HG03342 (cell line): ENCODE data around the gene ARHGEF10L.

Experiments
- ATAC-seq: cut with Tn5 transposase; IDR thresholded peaks from one replicate; pipeline ENCODE4 v1.9.1; 2021; ENCODE audit warnings: mild to moderate bottlenecking, moderate library complexity; ENCODE audit not compliant: unreplicated experiment

ARHGEF10L gene

DNA sequence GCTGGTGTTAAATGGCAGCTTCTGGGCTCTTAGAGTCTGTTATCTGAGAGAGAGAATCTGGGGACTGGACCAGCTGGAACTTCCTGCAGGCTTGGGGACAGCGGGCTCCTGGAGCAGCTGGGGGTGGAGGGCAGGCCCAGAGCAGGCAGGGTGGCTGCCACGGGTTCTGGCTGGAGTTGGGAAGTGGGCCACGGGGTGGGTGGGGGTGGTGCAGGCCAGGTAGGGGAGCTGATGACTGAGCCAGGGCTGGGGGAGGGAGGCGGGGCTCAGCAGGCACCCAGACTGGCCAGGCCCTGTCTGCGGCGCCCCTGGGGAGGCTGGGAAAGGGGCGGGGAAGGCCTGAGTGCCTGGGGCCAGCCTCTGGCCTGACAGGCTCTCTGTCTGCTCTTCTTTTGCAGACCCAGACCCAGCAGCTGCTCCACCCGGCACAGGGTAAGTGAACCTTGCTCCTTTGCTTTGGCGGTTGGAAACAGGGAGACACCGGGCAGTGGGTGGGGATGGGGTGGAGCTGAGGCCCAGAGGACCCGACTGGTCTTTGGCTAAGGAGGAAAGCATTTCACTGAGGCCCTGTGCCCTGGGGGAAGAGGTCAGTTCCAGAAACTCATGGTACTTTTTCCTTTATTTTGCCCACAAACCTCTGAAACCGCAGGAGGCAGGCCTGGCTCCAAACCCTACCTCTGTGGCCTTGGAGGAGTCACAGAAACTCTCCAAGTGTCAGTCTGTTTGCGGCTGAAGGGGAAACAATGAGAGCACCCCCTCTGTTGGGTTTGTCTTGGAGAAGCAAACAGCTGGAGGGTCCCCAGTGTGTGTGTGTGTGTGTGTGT is 48.8 kb downstream of the ARHGEF10L start:
- ATAC-seq = no peak

DNA sequence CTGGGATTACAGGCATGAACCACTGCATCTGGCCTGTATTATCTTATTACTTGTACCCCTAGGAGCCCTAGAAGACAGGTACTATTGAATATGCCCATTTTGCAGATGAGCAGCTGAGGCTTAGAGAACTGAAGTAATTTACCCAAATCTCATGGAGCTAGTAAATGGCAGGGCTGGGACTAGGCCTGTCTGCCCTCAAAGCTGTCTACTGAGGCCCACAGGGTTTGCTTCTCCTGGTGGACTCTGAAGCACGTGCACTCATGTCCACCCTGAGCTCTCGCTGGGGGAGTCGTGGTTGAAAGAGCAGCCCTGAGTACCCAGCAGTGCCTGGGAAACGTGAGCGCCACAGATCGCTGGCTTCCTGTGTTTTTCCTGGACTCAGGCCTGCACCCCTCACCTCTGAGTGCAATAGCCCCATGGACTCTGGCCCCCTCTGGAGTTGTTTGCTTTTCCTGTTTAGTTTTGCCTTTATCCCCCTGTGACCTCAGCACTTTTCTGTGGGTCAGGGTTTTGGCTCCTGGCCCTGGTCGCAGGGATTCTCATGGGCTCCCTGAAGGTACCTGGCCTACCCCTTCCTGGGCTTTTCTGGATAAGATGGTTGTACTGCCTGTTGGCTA is 52.4 kb downstream of the ARHGEF10L start:
- ATAC-seq = no peak

DNA sequence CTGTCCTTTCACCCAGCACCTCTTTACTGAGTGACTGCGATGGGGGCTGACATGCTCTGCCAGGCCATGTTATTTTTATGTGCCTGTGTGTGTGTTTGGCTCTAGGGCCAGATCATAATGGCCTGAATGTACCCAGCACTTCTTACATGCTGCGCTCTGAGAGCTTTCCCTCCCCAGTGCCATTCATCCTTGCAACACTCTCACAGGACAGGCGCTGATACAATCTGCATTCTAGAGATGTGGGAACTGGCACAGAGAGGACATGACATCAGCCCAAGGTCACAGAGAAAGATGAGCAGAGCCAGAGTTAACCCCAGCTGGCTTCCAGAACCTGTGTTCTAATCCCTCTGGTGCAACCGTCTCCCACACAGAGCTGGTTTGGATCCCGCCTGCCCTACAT is 54.5 kb downstream of the ARHGEF10L start:
- no peak for ATAC-seq

DNA sequence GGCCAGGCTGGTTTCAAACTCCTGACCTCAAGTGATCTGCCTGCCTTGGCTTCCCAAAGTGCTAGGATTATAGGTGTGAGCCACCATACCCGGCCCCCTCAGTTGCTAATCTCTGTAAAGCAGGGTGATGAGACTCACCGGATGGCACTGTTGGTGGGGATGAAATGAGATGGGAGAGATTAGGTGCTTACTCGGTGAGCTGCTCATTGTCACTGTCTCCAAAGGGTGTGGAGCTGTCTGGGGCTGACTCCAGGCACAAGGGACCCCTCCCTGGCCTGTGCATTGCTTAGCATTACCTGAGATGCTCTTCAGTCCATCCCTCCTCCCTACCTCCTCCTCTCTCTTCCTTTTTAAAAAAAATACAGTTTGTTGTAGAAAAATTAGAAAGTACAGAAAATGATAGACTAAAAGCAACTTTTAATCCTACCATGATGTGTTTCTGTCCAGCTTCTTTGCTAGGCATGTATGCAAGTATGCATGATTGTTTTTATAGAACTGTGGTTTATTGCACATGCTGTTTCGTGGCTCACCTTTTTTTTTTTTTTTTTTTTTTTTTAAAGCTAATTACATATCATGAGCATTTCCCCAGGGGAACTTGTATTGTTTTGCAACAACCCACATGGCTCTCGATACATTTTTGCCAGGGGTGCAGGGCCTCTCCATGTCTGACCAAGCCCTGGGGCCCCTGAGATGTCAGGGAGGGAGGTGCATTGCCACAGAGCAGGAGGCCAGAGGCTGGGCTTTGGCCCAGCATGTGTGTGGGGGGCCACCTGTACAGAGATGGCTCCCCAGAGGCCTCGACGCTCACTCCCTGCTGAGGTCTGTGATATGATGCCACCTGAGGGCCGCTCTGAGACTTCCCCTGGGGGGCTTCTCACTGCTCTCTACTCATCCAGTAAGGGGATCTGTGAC is 55.4 kb downstream of the ARHGEF10L start:
- ATAC-seq = no peak

DNA sequence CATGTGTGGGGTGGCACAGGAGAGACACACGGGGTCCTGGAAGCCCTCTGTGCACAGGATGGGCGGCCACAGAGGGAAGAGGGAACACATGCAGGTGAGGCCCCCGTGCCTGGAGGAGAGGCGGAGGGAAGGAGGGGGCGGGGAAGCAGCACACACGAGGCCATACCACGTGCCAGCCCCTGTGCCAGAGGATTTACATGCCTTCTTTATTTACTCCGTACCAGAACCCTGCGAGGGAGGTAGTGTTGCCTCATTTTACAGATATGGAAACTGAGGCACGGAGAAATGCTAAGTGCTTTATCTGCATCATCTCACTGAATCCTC is 56.1 kb downstream of the ARHGEF10L start:
- no peak for ATAC-seq

DNA sequence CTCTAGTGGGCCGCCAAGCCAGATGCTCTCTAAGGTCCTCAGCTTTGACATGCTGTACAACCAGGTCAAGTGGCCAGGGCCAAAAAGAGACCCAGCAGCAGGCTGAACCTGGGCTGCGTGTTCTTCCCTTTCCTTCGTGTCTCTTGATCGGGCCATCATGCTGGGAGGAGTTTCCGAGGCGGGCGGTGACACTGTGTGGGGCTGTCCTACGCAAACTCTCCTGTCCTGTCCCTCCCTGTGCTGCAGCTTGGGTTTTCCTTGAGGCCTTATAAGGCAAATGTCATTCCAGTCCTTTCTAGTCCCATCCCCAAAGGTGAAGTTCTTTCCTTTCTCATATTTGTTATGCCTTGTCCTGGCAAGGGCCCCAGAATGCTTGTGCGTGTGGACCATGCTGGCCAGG is 56.7 kb downstream of the ARHGEF10L start:
- no peak for ATAC-seq

DNA sequence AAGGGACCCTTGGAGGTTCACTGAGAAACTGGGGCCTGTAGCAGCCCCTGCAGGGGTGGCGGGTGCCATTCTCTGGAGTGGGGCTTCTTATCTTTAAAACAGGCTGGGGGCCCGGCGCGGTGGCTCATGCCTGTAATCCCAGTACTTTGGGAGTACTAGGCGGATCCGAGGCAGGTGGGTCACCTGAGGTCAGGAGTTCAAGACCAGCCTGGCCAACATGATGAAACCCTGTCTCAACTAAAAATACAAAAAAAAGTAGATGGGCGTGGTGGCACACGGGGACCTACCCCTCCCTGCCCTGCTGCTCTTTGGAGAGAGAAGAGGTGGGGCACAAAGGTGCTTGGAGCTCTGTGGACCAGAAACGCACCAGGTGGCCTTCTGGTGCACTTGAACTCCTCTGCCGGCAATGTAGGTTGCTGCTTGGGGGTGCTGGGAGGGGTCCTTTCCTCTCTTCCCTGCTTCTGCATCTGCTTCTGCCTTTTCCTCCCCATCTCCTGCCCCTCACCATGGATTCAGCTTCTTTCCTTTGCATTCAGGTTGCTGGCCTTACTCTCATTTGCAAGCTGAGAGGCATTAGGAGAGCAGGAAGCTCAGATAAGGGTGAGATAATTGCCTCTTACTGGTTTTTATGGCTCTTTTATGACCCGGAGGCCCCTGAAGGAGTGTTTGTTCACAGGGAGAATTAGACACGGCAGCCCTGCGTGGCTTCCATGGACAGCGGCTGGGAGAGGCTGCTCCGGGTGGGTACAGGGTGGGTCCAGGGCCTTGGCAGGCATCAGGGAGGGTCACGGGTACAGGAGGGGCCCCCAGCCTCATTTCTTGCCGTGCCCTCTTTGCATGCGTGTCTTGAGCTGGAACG is 57.4 kb downstream of the ARHGEF10L start:
- no peak for ATAC-seq

DNA sequence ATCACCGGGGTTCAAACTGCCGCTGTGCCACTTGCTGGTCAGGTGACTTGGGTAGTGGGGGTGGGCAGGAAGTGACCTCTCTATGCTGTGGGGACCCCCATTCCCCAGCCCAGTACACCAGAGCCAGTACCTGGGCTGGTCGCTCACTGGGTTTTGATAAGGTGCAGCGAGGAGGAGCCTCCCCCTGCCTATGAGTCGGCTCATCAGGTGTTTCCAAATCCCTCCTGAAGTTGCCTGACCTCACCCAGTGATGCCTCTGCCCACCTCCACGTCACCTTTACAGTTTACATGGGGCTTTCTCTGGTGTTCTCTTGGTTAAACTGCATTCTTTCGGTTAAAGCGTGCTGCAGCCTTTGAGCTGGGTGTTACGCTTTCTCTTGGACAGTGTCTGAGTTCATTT is 58.2 kb downstream of the ARHGEF10L start:
- no peak for ATAC-seq

DNA sequence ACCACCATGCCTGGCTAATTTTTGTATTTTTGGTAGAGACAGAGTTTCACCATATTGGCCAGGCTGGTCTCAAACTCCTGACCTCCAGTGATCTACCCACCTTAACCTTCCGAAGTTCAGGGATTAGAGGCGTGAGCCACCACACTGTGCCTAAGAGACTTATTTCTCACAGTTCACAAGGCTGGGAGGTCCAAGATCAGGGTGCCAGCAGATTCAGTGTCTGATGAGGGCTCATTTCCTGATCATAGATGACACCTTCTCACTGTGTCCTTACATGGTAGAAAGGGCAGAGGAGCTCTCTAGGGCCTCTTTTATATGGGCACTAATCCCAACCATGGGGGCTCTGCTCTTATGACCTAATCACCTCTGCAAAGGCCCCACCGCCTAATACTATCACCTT is 58.8 kb downstream of the ARHGEF10L start:
- ATAC-seq = no peak

DNA sequence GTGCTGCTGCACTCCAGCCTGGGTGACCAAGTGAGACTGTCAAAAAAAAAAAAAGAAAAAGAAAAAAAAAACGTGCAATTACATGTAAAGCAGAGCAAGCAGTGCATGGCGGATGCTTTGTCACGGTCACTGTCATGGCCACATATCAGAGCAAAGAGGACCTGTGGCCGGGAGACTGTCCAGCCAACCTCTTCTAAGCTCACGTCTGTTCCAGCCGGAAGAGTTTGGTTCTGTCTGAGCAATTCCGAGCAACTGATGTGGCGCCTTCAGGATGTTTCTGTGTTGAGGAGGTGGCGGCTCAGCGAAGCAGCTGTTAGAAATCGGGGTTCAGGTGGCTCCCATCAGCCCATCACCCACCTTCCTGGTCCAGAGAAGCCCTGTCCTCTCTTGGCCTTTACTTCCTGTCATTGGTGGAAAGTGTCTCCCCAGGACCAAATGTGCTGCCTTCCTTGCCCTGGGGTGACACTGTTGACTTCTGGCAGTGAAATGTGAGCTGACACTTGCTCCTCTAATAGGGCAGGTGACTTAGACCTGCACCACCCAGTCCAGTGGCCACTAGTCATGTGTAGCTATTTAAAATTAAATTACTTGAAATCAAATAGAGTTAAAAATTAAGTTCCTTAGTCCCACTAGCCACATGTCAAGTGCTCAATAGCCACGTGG is 59.9 kb downstream of the ARHGEF10L start:
- no peak for ATAC-seq

DNA sequence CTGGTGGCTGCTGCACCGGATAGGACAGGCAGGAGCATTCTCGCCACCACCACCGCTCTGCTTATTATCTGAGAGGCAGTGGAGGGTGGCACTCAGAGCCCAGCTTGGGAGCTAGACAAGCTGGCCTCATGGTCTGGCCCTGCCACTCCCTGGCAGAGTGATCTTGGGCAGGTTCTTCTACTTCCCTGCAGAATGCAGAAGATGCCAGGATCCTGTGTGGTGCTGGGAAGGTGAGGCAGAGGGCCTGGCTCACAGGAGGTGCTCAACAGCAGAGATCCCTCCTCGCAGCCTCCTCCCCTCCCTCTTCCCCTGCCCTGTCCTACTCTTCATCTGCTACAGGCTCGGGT is 60.4 kb downstream of the ARHGEF10L start:
- no peak for ATAC-seq

DNA sequence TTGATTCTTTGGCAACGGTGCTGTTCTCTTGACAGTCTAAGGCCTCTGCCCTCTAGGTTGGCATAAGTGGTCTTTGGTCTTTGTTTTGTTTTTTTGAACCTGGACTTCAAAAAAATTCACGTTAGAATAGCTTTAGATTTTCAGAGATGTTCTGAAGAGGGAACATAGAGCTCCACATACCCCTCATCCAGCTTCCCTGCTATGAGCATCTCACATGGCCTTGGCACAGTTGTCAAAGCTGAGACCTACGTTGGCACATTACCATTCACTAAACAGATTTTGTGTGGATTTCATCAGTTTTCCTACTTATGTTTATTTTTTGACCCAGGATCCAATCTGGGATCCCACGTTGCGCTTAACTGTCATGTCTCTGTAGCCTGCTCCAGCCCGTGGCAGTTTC is 60.8 kb downstream of the ARHGEF10L start:
- no peak for ATAC-seq

DNA sequence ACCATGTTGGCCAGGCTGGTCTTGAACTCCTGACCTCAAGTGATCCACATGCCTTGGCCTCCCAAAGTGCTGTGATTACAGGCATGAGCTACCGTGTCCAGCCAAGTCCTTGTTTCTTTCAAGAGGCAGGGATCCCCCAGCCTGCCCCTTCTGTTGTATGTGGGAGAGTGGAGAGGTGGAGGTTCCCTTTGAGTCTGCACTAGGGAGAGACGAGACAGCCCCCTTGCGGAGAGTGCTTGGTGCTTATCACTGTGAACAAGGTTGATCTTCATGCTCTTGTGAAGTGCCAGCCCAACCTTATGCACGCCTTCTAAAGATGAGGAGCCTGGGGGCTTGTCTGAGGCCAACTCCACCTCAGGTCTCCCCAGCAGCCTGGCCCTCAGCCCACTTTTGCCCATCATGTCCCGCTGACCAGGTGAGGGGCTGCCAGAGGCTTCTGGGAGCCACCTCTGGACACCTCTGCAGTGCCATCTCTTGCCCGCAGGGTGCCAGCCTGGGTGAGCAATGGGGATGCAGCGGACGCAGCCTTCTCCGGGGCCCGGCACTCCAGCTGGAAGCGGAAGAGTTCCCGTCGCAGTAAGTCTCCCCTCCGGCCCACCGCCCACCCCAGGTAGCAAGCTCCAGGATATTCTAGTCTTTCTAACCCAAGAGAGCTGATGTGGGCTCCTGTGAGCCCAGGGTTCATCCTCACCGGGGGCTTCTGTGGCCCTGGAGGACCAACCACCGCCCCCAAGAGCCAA is 62.3 kb downstream of the ARHGEF10L start:
- ATAC-seq = no peak

DNA sequence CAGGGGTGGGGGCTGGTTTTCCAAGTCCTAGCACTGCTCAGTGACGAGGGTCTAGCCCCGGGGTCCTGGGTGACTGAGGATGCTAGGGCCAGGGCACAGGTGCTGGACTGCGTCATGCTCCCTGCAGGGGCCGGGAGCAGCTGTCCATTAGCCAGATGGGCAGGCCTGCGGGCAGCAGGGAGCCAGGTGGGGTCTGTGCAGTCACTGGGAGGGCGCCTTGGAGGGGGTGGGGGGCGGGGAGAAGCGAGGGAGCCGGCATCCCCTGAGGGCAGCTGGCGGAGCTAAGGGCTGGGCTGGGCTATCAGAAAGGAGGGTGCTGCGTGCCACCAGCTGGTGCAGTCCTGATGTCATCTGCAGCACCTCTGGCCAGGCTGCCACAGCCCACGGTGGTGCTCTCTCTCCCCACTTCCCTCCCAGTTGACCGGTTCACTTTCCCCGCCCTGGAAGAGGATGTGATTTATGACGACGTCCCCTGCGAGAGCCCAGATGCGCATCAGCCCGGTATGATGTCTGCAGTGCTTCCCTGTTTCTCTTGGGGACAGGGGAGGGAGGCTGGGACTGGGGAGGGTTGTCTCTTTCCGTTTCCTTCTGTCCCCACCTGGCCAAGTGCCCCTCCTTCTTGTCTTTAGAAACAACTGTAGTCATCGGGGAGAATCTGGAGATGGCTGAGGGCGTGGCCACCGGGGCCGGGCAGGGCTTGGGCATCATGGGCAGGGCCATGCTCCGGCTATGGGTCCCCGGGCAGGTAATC is 63.8 kb downstream of the ARHGEF10L start:
- ATAC-seq = no peak

DNA sequence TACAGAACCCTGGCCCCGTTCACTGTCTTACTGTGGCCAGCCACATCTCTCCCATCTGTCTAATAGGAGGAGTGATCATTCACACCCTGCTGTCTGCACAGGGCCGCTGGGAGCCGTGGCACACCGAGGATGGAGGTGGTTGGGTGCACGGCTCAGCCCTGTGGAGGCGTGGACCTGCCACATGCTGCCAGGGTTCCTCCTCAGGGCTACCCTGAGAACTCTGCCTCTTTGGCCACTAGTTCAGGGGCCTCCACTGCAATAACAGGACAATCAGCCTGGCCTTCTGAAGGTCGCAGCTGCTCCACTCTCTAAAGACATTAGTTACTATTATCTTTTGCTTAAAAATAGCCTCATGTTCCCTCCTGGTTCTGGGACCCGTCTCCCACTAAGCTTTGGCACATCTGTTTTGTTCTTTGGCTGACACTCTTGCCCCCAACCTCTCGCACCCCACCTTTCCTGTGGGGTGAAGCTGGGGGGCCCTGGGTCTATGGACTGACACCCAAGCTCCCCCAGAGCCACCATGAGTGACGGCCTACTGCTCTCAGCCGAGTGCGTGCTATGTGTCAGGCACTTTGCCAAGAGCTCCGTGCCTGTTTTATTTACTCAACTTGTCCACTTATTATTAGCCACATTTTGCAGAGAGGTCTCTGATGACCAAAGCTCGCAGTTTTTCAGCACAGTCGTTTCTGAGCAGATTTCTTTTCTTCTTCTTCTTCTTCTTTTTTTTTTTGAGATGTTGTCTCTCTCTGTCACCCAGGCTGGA is 66.3 kb downstream of the ARHGEF10L start:
- ATAC-seq = no peak

DNA sequence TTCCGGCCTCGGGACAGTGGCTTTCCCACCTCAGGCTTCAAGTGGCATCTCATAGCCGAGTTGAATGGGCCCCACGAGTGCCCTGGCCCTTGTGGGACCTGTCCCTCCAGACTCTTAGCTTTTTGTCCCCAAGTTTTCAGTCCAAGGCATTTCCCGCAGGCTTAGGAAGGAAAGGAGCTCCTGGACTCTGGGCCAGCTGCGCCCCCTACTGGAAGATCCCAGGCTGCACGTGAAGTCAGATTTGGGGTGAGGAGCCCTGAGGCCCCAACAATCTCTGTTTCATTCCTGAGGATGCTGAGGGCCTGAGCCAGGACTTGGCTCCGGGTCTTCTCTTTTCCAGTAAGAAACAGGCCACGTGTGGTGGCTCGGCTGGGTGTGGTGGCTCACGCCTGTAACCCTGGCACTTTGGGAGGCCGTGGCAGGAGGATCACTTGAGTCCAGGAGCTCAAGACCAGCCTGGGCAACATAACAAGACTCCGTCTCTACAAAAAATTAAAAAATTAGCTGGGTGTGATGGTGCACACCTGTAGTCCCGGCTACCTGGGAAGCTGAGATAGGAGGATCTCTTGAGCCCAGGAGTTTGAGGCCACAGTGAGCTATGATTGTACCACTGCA is 67.4 kb downstream of the ARHGEF10L start:
- ATAC-seq = no peak

DNA sequence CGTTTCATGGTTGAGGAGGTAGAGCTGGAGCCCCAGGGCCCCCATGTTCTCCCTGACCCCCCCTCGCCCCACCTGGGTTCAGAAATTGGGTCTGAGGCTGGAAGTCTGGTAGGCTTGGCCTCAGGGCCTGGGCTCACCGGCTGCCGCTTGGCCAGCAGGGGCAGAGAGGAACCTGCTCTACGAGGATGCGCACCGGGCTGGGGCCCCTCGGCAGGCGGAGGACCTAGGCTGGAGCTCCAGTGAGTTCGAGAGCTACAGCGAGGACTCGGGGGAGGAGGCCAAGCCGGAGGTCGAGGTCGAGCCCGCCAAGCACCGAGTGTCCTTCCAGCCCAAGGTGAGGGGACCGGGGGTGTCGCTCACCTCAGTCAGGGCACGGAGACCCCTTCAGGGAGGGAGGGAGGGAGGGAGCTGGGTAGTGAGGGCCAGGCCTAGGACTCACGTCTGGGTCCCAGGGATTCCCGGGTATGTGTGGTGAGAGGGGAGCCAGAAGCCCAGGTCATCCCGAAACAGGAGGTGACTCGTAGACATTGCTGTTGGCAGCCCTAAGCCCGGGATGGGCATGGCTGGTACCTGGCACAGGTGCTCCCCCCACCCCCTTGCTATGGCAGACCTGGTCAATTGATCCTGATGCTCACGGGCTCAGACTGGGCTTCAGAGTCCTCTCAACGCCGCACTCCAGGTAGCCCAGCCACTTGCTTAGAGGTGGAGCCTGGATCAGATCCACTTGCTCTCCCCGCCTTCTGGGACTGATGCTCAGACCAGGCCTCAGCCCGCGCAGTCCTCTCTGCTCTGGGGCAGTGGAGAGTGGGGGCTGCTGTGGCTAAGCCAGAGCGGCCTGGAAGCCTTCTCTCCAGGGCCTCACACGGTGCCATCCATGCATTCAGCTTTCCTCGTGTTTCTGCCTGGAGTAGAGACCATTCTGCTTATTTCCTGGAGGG is 68.4 kb downstream of the ARHGEF10L start:
- ATAC-seq = no peak
